Stromal cell of bone marrow (primary cell): Measurements from ENCODE around the gene MEIS3.

Experiments
- DNase-seq: peaks from one replicate; pipeline ENCODE4 v3.0.0-alpha.2; 2012; ENCODE audit warnings: low read depth

Gene MEIS3

DNA sequence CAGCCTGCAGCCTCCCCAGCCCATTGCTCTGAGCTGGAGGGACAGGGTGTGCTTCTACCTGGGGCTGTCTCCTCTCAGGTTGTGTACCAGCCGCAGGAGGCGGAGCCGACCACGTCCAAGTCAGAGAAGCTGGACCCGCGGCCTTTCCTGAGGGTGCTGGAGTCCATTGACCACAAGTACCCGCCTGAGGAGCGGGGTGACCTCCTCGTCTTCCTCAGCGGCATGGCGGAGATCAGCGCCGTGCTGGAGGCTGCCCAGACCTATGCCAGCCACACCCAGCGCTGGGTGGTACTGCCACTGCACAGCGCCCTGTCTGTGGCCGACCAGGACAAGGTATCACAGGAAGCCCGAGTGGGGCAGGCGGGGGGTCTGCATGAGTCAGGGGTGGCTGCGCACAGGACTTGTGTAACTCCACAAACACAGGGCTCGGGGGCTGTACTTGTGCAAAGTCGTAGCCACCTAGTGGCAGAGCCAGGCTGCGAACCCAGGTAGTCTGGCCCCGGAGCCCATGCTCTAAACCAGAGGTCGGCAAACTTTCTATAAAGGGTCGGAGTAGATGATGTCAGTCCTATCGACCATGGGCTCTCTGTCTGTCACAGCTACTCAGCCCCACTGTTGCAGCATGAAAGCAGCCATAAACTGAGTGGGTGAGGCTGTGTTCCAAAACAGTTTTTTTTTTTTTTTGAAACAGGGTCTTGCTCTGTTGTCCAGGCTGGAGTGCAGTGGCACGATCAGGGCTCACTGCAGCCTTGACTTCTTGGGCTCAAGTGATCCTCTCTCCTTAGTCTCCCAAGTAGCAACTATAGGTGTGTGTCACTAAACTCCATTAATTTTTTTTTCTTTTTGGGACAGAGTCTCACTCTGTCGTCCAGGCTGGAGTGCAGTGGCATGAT is 61.3 kb downstream of the MEIS3 start:
- no peak for DNase-seq

DNA sequence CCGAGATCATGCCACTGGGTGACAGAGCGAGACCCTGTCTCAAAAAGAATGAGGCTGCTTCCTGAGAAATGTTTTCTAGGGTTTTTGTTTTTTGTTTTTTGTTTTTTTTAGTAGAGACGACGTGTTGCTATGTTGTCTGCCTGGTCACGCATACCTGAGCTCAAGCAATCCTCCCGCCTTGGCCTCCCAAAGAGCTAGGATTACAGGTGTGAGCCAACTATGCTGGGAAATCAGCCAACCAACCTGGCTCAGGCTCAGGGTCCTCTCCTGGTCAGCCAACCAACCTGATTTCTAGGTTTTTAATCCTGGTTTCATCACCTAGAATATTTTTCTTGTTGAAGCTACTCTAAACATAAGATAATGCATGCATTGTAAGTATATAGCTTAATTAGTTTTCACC is 62.4 kb downstream of the MEIS3 start:
- no peak for DNase-seq

DNA sequence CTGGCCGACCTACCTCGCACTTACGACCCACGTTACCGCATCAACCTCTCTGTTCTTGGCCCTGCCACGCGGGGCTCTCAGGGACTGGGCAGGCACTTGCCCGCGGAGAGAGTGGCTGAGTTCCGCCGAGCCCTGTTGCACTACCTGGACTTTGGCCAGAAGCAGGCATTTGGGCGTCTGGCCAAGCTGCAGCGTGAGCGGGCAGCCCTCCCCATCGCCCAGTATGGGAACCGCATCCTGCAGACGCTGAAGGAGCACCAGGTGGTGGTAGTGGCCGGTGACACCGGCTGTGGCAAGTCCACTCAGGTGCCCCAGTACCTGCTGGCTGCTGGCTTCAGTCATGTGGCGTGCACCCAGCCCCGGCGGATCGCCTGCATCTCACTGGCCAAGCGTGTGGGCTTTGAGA is 66.0 kb downstream of the MEIS3 start:
- no peak for DNase-seq
